ACC112 (cell line): ENCODE measurements around the gene VGLL4.
A peak's percentile ranks its signal among the peaks of the same experiment; 100 is the strongest.

Experiments used
- H2AFZ ChIP-seq: fragments of 200-600 bp; sonication (generic); one replicate; pipeline ENCODE4 v1.6.0; 2017; ENCODE audit warnings: antibody characterized with exemption, low read length; ENCODE audit not compliant: unreplicated experiment
- H3K27ac ChIP-seq: fragments of 200-600 bp; sonication (generic); 2 replicates; pipeline ENCODE4 v1.5.1; 2014; ENCODE audit warnings: low read depth, mild to moderate bottlenecking, antibody characterized with exemption, low read length, moderate library complexity
- H3K27me3 ChIP-seq: fragments of 200-600 bp; sonication (generic); 2 replicates; pipeline ENCODE4 v1.6.1; 2014; ENCODE audit warnings: mild to moderate bottlenecking, antibody characterized with exemption, low read length, moderate library complexity, mixed read lengths; ENCODE audit not compliant: insufficient read depth
- H3K36me3 ChIP-seq: fragments of 200-600 bp; sonication (generic); 2 replicates; pipeline ENCODE4 v1.6.1; 2016; ENCODE audit warnings: mild to moderate bottlenecking, antibody characterized with exemption, low read length, moderate library complexity, mixed read lengths; ENCODE audit not compliant: insufficient read depth
- H3K4me1 ChIP-seq: fragments of 200-600 bp; sonication (generic); one replicate; pipeline ENCODE4 v1.6.1; 2016; ENCODE audit warnings: low read length, mixed read lengths; ENCODE audit not compliant: insufficient read depth, unreplicated experiment, control insufficient read depth
- H3K4me3 ChIP-seq: fragments of 200-600 bp; sonication (generic); 2 replicates; pipeline ENCODE4 v1.5.1; 2014; ENCODE audit warnings: mild to moderate bottlenecking, low read depth, low read length
- H3K79me2 ChIP-seq: fragments of 200-600 bp; sonication (generic); one replicate; pipeline ENCODE4 v1.6.0; 2016; ENCODE audit warnings: low read length; ENCODE audit not compliant: control insufficient read depth, unreplicated experiment, insufficient read depth

The VGLL4 gene

GRCh38 chr3:11638495-11639358 lies 5.0 kb downstream of the VGLL4 start:
- H3K4me1 ChIP-seq: peaks cover 53% of the 10 kb centered on the region
- peak overlapping the region; percentile 67 for H3K4me3 ChIP-seq
- peaks cover 88% of the 10 kb centered on the region for H3K79me2 ChIP-seq
- H3K36me3 ChIP-seq: no peaks in the 10 kb centered on the region
- no peak overlapping the region for H2AFZ ChIP-seq
- H3K27ac ChIP-seq: peak overlapping the region; percentile 68
- H3K27me3 ChIP-seq: no peaks in the 10 kb centered on the region

DNA sequence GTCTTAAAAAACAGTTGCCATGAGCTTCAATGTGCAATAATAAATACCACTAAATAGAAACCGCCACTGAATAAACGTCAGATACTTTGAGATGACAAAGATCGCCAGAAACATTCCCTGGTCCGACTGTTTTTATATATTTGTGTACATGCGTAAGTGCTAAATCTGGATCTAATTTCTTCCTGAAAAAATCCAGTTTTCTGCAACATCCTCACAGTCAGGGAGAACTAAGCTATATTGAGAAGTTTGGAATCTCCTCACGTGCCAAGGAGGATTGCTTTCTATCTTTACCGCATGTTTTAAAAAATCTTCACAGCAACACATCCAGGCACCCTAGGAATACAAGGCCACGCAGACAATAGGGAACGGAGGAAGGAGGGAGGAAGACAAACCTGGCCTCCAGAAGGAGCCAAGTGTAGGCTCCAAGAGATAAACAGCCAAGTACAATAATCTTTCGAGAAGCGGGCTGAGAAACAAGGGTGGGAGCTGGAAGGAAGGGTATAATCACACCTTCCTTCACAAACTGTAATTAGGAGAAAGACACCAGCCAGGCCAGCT lies 5.7 kb downstream of the VGLL4 start:
- no peaks in the 10 kb centered on the region for H3K36me3 ChIP-seq
- H2AFZ ChIP-seq: no peak overlapping the region
- H3K79me2 ChIP-seq: peaks cover 94% of the 10 kb centered on the region
- peaks cover 54% of the 10 kb centered on the region for H3K4me1 ChIP-seq
- peak overlapping the region; percentile 67 for H3K4me3 ChIP-seq
- no peaks in the 10 kb centered on the region for H3K27me3 ChIP-seq
- H3K27ac ChIP-seq: peak overlapping the region; percentile 68

GRCh38 chr3:11636394-11636770 lies 7.3 kb downstream of the VGLL4 start:
- Histone ChIP-seq H3K27me3 (no peaks in the 10 kb centered on the region), H3K27ac (no peak overlapping the region; the same call in 1 of the 2 replicates), H2AFZ (no peak overlapping the region), H3K4me3 (no peak overlapping the region), H3K36me3 (no peaks in the 10 kb centered on the region), H3K4me1 (peaks cover 61% of the 10 kb centered on the region), H3K79me2 (peaks cover 97% of the 10 kb centered on the region)

DNA sequence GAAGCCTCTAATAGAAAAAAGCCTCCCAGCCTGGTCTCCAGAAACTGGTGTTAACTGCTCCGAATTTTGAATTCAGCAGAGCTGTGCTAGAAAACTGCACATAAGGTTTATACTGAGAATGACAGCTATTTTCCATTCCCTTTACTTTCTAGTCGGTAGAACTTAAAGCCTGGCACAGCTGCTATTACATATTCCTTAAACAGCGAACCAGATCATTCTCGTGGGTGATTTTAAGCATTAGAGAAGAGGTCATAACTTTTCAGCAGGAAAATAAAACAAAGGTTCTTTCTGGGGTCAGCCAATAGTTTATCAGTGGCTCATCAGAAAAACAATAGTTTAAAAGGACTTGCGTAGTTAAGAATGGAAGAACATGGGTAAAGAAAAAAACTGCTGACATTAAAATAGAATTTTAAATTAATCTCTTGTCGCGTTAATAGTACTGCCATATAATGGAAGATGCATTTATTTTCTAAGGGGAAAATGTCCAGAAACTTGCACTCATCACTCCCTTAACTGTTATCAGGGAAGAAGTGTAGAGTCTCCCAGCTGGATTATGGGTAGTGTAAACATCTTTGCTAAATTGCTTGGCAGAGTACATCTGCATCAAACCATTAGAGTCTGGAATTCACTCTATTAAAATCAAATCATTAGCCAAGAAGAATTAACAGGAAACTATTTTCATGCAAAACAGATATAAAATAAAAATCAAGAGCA lies 7.9 kb downstream of the VGLL4 start:
- Histone ChIP-seq H3K79me2 (peaks cover 97% of the 10 kb centered on the region), H3K36me3 (no peaks in the 10 kb centered on the region), H3K27ac (no peak overlapping the region), H3K4me1 (peaks cover 61% of the 10 kb centered on the region), H3K27me3 (no peaks in the 10 kb centered on the region), H3K4me3 (no peak overlapping the region), H2AFZ (no peak overlapping the region)

GRCh38 chr3:11634974-11635612 lies 8.6 kb downstream of the VGLL4 start:
- Histone ChIP-seq H3K4me1 (peaks cover 53% of the 10 kb centered on the region), H3K4me3 (no peak overlapping the region), H3K27ac (no peak overlapping the region), H2AFZ (no peak overlapping the region), H3K36me3 (no peaks in the 10 kb centered on the region), H3K27me3 (no peaks in the 10 kb centered on the region), H3K79me2 (peaks cover 97% of the 10 kb centered on the region)

GRCh38 chr3:11634081-11634635 lies 9.6 kb downstream of the VGLL4 start:
- Histone ChIP-seq H3K79me2 (peaks cover 97% of the 10 kb centered on the region), H3K4me3 (no peak overlapping the region), H2AFZ (no peak overlapping the region), H3K4me1 (peaks cover 44% of the 10 kb centered on the region), H3K36me3 (no peaks in the 10 kb centered on the region), H3K27me3 (no peaks in the 10 kb centered on the region), H3K27ac (no peak overlapping the region)

DNA sequence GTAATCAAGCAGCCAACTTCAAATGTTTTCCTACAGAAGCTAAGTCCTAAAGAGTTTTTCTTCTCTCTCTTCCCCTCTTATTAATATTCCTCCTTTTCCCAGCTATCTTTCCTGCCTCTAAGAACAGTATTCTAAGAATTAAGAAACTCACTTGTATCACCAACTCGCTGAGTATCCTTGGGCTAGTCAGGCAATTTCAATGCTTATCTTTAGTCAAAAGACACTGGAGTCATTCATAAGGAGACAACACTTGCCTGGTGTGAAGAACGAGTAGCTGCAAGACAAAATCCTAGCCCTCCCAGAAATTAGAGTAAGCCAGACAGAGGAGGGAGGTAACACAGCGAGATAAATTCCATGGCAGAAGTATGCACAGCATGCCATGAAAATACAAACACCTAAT lies 10.7 kb downstream of the VGLL4 start:
- H3K27ac ChIP-seq: peak overlapping the region; percentile 19; the same call in 1 of the 2 replicates
- no peaks in the 10 kb centered on the region for H3K36me3 ChIP-seq
- no peaks in the 10 kb centered on the region for H3K27me3 ChIP-seq
- peaks cover 32% of the 10 kb centered on the region for H3K4me1 ChIP-seq
- no peak overlapping the region for H3K4me3 ChIP-seq
- peaks cover 96% of the 10 kb centered on the region for H3K79me2 ChIP-seq
- H2AFZ ChIP-seq: no peak overlapping the region

- Histone ChIP-seq H2AFZ (no peak overlapping the region), H3K4me1 (peaks cover 31% of the 10 kb centered on the region), H3K36me3 (no peaks in the 10 kb centered on the region), H3K79me2 (peaks cover 96% of the 10 kb centered on the region), H3K4me3 (no peak overlapping the region), H3K27ac (peak overlapping the region; percentile 19; the same call in 1 of the 2 replicates), H3K27me3 (no peaks in the 10 kb centered on the region)
Observed at GRCh38 chr3:11632564-11632963, 11.2 kb downstream of the VGLL4 start.

DNA sequence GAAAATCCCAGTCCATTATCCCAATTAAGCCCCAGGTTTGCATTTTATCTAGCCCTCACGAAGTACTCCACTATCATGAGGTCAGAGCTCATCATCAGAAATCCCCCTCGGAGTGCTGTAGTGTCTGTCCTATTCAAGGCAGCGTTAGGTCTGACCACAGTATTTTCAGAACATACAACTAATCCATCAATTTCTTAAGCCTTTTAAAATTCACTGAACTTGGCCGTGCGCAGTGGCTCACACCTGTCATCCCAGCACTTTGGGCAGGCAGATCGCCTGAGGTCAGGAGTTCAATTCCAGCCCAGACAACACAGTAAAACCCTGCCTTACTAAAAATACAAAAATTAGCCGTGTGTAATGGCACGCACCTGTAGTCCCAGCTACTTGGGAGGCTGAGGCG lies 11.9 kb downstream of the VGLL4 start:
- peaks cover 96% of the 10 kb centered on the region for H3K79me2 ChIP-seq
- H3K4me3 ChIP-seq: no peak overlapping the region
- no peak overlapping the region for H3K27ac ChIP-seq
- H3K36me3 ChIP-seq: no peaks in the 10 kb centered on the region
- H2AFZ ChIP-seq: no peak overlapping the region
- peaks cover 23% of the 10 kb centered on the region for H3K4me1 ChIP-seq
- no peaks in the 10 kb centered on the region for H3K27me3 ChIP-seq

- no peak overlapping the region for H3K4me3 ChIP-seq
- no peak overlapping the region for H2AFZ ChIP-seq
- H3K27me3 ChIP-seq: no peaks in the 10 kb centered on the region
- peak overlapping the region; percentile 24; the same call in 1 of the 2 replicates for H3K27ac ChIP-seq
- H3K4me1 ChIP-seq: peaks cover 11% of the 10 kb centered on the region
- peaks cover 96% of the 10 kb centered on the region for H3K79me2 ChIP-seq
- H3K36me3 ChIP-seq: 0 out of 2 replicates have a peak, but pooled peaks cover 3% of the 10 kb centered on the region
Observed at GRCh38 chr3:11629716-11630115, 14.0 kb downstream of the VGLL4 start.
